ENCODE results near the gene BCAR3.
A peak's percentile ranks its signal among the peaks of the same experiment; 100 is the strongest.

The BCAR3 gene

DNA sequence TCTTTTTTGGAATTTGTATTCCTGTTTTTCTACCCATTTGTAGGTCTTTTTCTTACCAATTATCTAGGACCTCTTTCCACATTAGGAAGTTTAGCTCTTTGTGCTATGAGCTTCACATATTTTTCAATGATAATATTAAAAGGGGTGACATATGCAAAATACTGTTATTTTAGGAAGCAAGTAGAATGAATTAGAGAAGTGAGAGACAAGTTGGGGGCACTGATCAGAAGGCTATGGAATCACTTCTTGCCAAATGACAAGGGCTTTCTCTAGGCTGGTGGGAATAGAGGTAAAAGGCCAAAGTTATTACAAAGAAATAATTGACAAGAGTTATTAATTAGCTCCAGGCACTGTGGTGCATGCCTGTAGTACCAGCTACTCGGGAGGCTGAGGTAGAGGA, 4.3 kb upstream of the BCAR3 start:
- Histone ChIP-seq H3K9ac (ENCODE audit: low read length) (no peak overlapping the region), H3K36me3 (ENCODE audit: low read length) (no peaks in the 10 kb centered on the region), H3K27me3 (ENCODE audit: low read length) (no peaks in the 10 kb centered on the region; the same call in 1 of the 2 replicates), H3K4me3 (ENCODE audit: insufficient read depth, low read length, poor library complexity, severe bottlenecking) (no peak overlapping the region), H3F3A (ENCODE audit: insufficient read depth) (no peaks in the 10 kb centered on the region), H3K79me2 (ENCODE audit: insufficient read depth, low read length) (no peaks in the 10 kb centered on the region), H3K9me2 (replicated peaks; ENCODE audit: insufficient read depth, low read length) (no peaks in the 10 kb centered on the region), H4K20me1 (ENCODE audit: low read depth, low read length) (no peaks in the 10 kb centered on the region), H2AFZ (ENCODE audit: low read depth, low read length, severe bottlenecking) (no peak overlapping the region), H3K27ac (ENCODE audit: low read depth, low read length) (no peak overlapping the region), H3K9me3 (ENCODE audit: insufficient read depth, low read length) (no peaks in the 10 kb centered on the region), H3K4me2 (ENCODE audit: low read depth, low read length, poor library complexity, severe bottlenecking) (no peak overlapping the region)
- TF ChIP-seq EZH2phosphoT487 (conservative IDR thresholded peaks at IDR 0.05; ENCODE audit: low read length): no peak
- TF ChIP-seq, protein P1, sequence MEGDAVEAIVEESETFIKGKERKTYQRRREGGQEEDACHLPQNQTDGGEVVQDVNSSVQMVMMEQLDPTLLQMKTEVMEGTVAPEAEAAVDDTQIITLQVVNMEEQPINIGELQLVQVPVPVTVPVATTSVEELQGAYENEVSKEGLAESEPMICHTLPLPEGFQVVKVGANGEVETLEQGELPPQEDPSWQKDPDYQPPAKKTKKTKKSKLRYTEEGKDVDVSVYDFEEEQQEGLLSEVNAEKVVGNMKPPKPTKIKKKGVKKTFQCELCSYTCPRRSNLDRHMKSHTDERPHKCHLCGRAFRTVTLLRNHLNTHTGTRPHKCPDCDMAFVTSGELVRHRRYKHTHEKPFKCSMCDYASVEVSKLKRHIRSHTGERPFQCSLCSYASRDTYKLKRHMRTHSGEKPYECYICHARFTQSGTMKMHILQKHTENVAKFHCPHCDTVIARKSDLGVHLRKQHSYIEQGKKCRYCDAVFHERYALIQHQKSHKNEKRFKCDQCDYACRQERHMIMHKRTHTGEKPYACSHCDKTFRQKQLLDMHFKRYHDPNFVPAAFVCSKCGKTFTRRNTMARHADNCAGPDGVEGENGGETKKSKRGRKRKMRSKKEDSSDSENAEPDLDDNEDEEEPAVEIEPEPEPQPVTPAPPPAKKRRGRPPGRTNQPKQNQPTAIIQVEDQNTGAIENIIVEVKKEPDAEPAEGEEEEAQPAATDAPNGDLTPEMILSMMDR (IDR thresholded peaks at IDR 0.05; ENCODE audit: insufficient read depth, low read length, poor library complexity, severe bottlenecking): no peak

- Histone ChIP-seq H3K4me2 (ENCODE audit: low read depth, low read length, poor library complexity, severe bottlenecking) (no peak overlapping the region), H3K9me3 (ENCODE audit: insufficient read depth, low read length) (no peaks in the 10 kb centered on the region), H3K9me2 (replicated peaks; ENCODE audit: insufficient read depth, low read length) (no peaks in the 10 kb centered on the region), H3K79me2 (ENCODE audit: insufficient read depth, low read length) (no peaks in the 10 kb centered on the region), H3K36me3 (ENCODE audit: low read length) (no peaks in the 10 kb centered on the region), H3F3A (ENCODE audit: insufficient read depth) (no peaks in the 10 kb centered on the region), H3K4me3 (ENCODE audit: insufficient read depth, low read length, poor library complexity, severe bottlenecking) (no peak overlapping the region), H3K27ac (ENCODE audit: low read depth, low read length) (no peak overlapping the region), H4K20me1 (ENCODE audit: low read depth, low read length) (no peaks in the 10 kb centered on the region), H3K9ac (ENCODE audit: low read length) (no peak overlapping the region), H2AFZ (ENCODE audit: low read depth, low read length, severe bottlenecking) (no peak overlapping the region), H3K27me3 (ENCODE audit: low read length) (no peaks in the 10 kb centered on the region; the same call in 1 of the 2 replicates)
- TF ChIP-seq EZH2phosphoT487 (conservative IDR thresholded peaks at IDR 0.05; ENCODE audit: low read length): no peak
- TF ChIP-seq, protein P1 (IDR thresholded peaks at IDR 0.05; ENCODE audit: insufficient read depth, low read length, poor library complexity, severe bottlenecking): no peak
Measured at GRCh38 chr1:93683234-93683633, 1.6 kb upstream of the BCAR3 start.

DNA sequence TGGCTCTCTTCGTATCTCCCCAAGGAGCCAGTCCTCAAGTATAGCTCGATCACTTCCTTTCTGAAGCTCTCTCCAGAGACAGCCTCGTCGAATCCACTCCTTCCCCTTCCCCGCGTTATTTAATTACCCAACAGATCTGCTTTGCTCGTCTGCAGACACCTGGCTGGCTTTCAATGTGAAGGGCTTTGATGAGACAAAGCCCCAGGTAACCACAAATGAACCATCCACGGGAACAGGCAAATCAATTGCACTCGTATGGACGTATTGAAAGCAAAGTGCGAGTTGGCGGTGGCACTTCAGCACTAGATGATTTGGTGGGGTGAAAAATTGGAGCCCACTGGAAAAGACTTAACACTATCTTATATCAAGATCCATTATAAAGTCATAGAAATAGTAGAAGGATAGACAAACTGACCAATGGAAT, 364 bp upstream of the BCAR3 start:
- Histone ChIP-seq H3K36me3 (ENCODE audit: low read length) (no peaks in the 10 kb centered on the region), H3K4me2 (ENCODE audit: low read depth, low read length, poor library complexity, severe bottlenecking) (peak overlapping the region; percentile 24), H4K20me1 (ENCODE audit: low read depth, low read length) (no peaks in the 10 kb centered on the region), H3K9me3 (ENCODE audit: insufficient read depth, low read length) (no peaks in the 10 kb centered on the region), H3K4me3 (ENCODE audit: insufficient read depth, low read length, poor library complexity, severe bottlenecking) (no peak overlapping the region), H3K27me3 (ENCODE audit: low read length) (no peaks in the 10 kb centered on the region; the same call in 1 of the 2 replicates), H3K9ac (ENCODE audit: low read length) (no peak overlapping the region), H3F3A (ENCODE audit: insufficient read depth) (no peaks in the 10 kb centered on the region), H2AFZ (ENCODE audit: low read depth, low read length, severe bottlenecking) (no peak overlapping the region), H3K27ac (ENCODE audit: low read depth, low read length) (no peak overlapping the region), H3K9me2 (replicated peaks; ENCODE audit: insufficient read depth, low read length) (no peaks in the 10 kb centered on the region), H3K79me2 (ENCODE audit: insufficient read depth, low read length) (no peaks in the 10 kb centered on the region)
- TF ChIP-seq, protein P1 (IDR thresholded peaks at IDR 0.05; ENCODE audit: insufficient read depth, low read length, poor library complexity, severe bottlenecking): no peak
- no peak for TF ChIP-seq EZH2phosphoT487 (conservative IDR thresholded peaks at IDR 0.05; ENCODE audit: low read length)

Data from SU-DHL-6 (cell line).